Activated CD4-positive, alpha-beta T cell treated with anti-CD3 and anti-CD28 coated beads, Interleukin-2, amount 10 ng/mL, durations not matched to agents 7 days and 5 days (primary cell): ENCODE measurements around the gene OGDH. TPM values are rescaled to one million over a fixed set of nuclear protein-coding genes. Genes with fewer than 3 reads are reported as not detected.

ENCODE experiments used
- CTCF ChIA-PET: fragments of 350-600 bp; sonication (Branson Sonifier 250); formaldehyde crosslinking; loops from one replicate; lab custom pipeline; 2021; ENCODE audit warnings: antibody characterized with exemption; lab: Charles Lee
- POLR2A ChIA-PET: fragments of 350-600 bp; sonication (Branson Sonifier 250); formaldehyde crosslinking; loops from one replicate; lab custom pipeline; 2021; ENCODE audit warnings: antibody characterized with exemption; lab: Charles Lee
- DNase-seq: peaks from one replicate; pipeline ENCODE4 v3.0.0-alpha.2; 2020
- H3K27ac Mint-ChIP-seq: one replicate; pipeline ENCODE4 v1.8.0; 2021; ENCODE audit warnings: mild to moderate bottlenecking, moderate library complexity, mixed read lengths
- H3K27me3 Mint-ChIP-seq: one replicate; pipeline ENCODE4 v1.8.0; 2021; ENCODE audit warnings: mixed read lengths
- H3K36me3 Mint-ChIP-seq: one replicate; pipeline ENCODE4 v1.8.0; 2021; ENCODE audit warnings: low read depth, mixed read lengths
- H3K4me1 Mint-ChIP-seq: one replicate; pipeline ENCODE4 v1.8.0; 2021; ENCODE audit warnings: mixed read lengths
- H3K4me3 Mint-ChIP-seq: one replicate; pipeline ENCODE4 v1.8.0; 2021; ENCODE audit warnings: mild to moderate bottlenecking, moderate library complexity, mixed read lengths
- H3K9me3 Mint-ChIP-seq: one replicate; pipeline ENCODE4 v1.8.0; 2021; ENCODE audit warnings: mixed read lengths
- total RNA-seq, 2 experiments: library from RNA; stranded (reverse); gene quantifications; one replicate each; pipeline ENCODE4 v1.2.3, GENCODE V29; 2021

The OGDH gene
- total RNA-seq, 2 experiments from 2014 or later = 114 to 121 TPM

GRCh38 chr7:44615149-44615611 lies 8.8 kb downstream of the OGDH start:
- peaks cover 33% of the 10 kb centered on the region for H3K36me3 Mint-ChIP-seq

DNA sequence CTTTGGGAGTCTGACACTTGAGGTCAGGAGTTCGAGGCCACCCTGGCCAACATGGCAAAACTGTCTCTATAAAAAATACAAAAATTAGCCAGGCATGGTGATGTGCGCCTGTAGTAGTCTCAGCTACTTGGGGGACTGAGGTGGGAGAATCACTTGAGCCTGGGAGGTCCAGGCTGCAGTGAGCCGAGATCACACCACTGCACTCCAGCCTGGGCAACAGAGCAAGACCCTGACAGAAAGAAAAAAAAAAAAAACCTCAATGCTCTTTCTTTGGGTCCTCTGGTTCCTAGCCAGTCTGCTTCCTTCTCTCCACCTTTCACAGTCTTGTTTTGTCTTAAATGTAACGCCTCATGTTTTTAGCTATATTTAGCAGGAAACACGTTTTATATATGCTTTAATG lies 9.4 kb downstream of the OGDH start:
- Mint-ChIP-seq H3K4me3 (no peak overlapping the region), H3K27ac (peak overlapping the region; percentile 76), H3K4me1 (peaks cover 69% of the 10 kb centered on the region), H3K9me3 (no peaks in the 10 kb centered on the region), H3K36me3 (peaks cover 35% of the 10 kb centered on the region), H3K27me3 (no peaks in the 10 kb centered on the region)
- DNase-seq = no peak
- ChIA-PET CTCF (interaction anchor here (1.0 to 1.3 kb wide), 2 partner anchors 12 to 568 kb away, joined by 3 to 5 read pairs; no protein-coding TSS in a partner anchor), POLR2A (no interaction called here)

More at GRCh38 chr7:44615149-44615611, 8.8 kb downstream of the OGDH start:
- CTCF ChIA-PET = no interaction called here
- H3K4me1 Mint-ChIP-seq = peaks cover 63% of the 10 kb centered on the region
- peak overlapping the region; percentile 76 for H3K27ac Mint-ChIP-seq
- POLR2A ChIA-PET = no interaction called here
- DNase-seq = no peak
- H3K9me3 Mint-ChIP-seq = no peaks in the 10 kb centered on the region
- H3K4me3 Mint-ChIP-seq = no peak overlapping the region
- no peaks in the 10 kb centered on the region for H3K27me3 Mint-ChIP-seq

DNA sequence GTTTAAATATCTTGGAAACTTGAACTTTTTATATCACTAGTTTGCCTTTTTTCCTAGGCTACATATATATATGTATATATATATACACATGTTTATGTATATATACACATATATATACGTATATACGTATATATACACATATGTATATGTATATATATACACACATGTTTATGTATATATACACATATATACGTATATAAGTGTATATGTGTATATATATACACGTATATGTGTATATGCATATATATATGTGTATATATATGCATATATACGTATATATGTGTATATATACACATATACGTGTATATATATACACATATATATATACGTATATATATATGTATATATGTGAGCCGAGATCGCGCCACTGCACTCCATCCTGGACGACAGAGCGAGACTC lies 10.1 kb downstream of the OGDH start:
- ChIA-PET CTCF (interaction anchor here (1.0 to 1.4 kb wide), 4 partner anchors 10 to 568 kb away, joined by 3 to 5 read pairs (median 4); partner anchors contain the start of gene OGDH), POLR2A (no interaction called here)
- H3K4me1 Mint-ChIP-seq = peaks cover 76% of the 10 kb centered on the region
- no peaks in the 10 kb centered on the region for H3K27me3 Mint-ChIP-seq
- no peaks in the 10 kb centered on the region for H3K9me3 Mint-ChIP-seq
- no peak overlapping the region for H3K27ac Mint-ChIP-seq
- peaks cover 41% of the 10 kb centered on the region for H3K36me3 Mint-ChIP-seq
- no peak overlapping the region for H3K4me3 Mint-ChIP-seq
- DNase-seq = no peak

DNA sequence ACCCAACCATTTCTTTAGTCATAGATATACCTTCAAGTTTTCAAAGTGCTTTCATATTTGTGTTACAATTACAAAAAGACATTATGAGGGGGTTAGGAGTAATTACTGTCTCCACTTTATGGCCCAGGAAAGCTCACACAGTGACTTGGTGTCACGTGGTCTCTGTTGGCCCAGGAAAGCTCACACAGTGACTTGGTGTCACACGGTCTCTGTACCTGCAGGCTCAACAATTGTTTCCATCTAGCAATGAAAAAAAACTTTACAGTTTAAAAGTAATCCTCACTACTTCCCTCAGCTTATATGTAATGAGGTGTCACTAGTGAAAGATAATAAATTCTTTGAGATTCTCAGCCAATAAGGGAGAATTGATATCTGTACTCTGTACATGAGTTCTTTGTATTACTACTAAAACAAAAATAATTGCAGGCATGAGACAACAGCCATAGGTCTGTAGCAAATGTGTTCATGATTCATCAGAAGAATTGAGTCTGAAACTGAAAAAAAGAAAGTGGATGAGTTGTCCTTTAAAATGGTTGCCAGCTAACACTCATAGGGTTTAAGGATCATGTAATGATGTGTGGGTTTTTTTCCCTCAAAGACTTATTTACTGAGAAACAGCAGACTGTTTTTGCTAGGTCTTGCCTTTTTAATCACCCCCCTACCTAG lies 10.9 kb downstream of the OGDH start:
- Mint-ChIP-seq H3K36me3 (peaks cover 40% of the 10 kb centered on the region), H3K9me3 (no peaks in the 10 kb centered on the region), H3K4me1 (peaks cover 79% of the 10 kb centered on the region), H3K4me3 (no peak overlapping the region), H3K27ac (peak overlapping the region; percentile 83), H3K27me3 (no peaks in the 10 kb centered on the region)
- ChIA-PET POLR2A (no interaction called here), CTCF (interaction anchor here (1.3 to 1.4 kb wide), 2 partner anchors 11 to 14 kb away, joined by 4 read pairs; partner anchors contain the start of gene OGDH)
- DNase-seq = no peak

DNA sequence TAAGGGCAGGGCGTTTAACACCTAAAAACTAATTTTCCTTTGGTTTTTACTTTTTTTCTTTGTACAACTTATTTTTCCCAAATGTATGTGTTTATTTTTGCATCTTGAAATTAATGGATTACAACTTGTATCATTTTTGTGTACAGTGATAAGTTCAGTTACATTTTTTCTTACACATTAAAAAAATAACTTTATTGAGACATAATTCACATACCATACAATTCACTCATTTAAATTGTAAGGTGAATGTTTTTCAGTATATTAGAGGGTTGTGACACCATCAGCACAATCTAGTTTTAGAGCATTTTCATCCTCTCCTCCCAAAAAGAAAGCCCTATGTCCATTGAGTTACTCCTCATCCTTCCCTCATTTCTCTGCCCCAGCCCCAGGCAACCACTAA lies 11.6 kb downstream of the OGDH start:
- no peak overlapping the region for H3K4me3 Mint-ChIP-seq
- CTCF ChIA-PET = interaction anchor here (1.1 kb wide), 1 partner anchor 12 kb away, joined by 3 read pairs; the partner anchor contains the start of gene OGDH
- no peaks in the 10 kb centered on the region for H3K9me3 Mint-ChIP-seq
- peaks cover 85% of the 10 kb centered on the region for H3K4me1 Mint-ChIP-seq
- peaks cover 46% of the 10 kb centered on the region for H3K36me3 Mint-ChIP-seq
- POLR2A ChIA-PET = no interaction called here
- H3K27me3 Mint-ChIP-seq = no peaks in the 10 kb centered on the region
- peak overlapping the region; percentile 83 for H3K27ac Mint-ChIP-seq
- no peak for DNase-seq

DNA sequence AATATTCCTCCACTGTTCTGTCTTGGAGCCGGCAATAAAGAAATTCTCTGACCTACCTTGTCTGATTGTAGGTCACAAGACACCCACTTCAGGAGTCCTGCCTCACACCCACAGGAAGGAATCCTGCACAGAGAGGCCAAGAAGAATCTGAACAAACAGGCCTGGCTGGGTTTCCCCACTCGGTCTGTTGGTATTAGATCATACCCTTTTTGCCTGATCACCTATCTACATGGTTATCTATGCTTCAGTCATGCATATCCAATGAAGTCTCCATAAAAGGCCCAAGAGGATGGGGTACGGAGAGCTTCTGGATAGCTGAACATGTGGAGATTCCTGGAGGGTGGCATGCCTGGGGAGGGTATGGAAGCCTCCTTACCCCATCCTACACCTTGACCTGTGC lies 12.3 kb downstream of the OGDH start:
- Mint-ChIP-seq H3K4me1 (peaks cover 88% of the 10 kb centered on the region), H3K9me3 (no peaks in the 10 kb centered on the region), H3K36me3 (peaks cover 51% of the 10 kb centered on the region), H3K4me3 (no peak overlapping the region), H3K27ac (peak overlapping the region; percentile 83), H3K27me3 (no peaks in the 10 kb centered on the region)
- ChIA-PET CTCF (interaction anchor here (0.9 to 1.1 kb wide), 2 partner anchors 12 to 16 kb away, joined by 3 to 5 read pairs; partner anchors contain the start of gene OGDH), POLR2A (no interaction called here)
- DNase-seq = no peak

- Mint-ChIP-seq H3K36me3 (peaks cover 64% of the 10 kb centered on the region), H3K4me3 (no peak overlapping the region), H3K27me3 (no peaks in the 10 kb centered on the region), H3K4me1 (peaks cover 92% of the 10 kb centered on the region), H3K27ac (peak overlapping the region; percentile 38), H3K9me3 (no peaks in the 10 kb centered on the region)
- POLR2A ChIA-PET = no interaction called here
- CTCF ChIA-PET = interaction anchor here (0.6 to 3.7 kb wide), 8 partner anchors 8 to 204 kb away, joined by 3 to 43 read pairs (median 3); partner anchors contain the start of gene OGDH
- DNase-seq = no peak
Measured at GRCh38 chr7:44621034-44621749, 14.8 kb downstream of the OGDH start.

GRCh38 chr7:44621750-44622103 lies 15.3 kb downstream of the OGDH start:
- H3K4me3 Mint-ChIP-seq = no peak overlapping the region
- peaks cover 69% of the 10 kb centered on the region for H3K36me3 Mint-ChIP-seq
- H3K4me1 Mint-ChIP-seq = peaks cover 96% of the 10 kb centered on the region
- H3K9me3 Mint-ChIP-seq = no peaks in the 10 kb centered on the region
- H3K27me3 Mint-ChIP-seq = no peaks in the 10 kb centered on the region
- H3K27ac Mint-ChIP-seq = peak overlapping the region; percentile 93
- ChIA-PET CTCF (interaction anchor here (1.1 to 3.7 kb wide), 4 partner anchors 12 to 39 kb away, joined by 3 to 43 read pairs (median 4); partner anchors contain the start of gene OGDH), POLR2A (no interaction called here)
- DNase-seq = no peak

GRCh38 chr7:44622342-44623151 lies 16.1 kb downstream of the OGDH start:
- CTCF ChIA-PET = interaction anchor here (3.7 kb wide), 1 partner anchor 14 kb away, joined by 43 read pairs; no protein-coding TSS in a partner anchor
- H3K36me3 Mint-ChIP-seq = peaks cover 70% of the 10 kb centered on the region

DNA sequence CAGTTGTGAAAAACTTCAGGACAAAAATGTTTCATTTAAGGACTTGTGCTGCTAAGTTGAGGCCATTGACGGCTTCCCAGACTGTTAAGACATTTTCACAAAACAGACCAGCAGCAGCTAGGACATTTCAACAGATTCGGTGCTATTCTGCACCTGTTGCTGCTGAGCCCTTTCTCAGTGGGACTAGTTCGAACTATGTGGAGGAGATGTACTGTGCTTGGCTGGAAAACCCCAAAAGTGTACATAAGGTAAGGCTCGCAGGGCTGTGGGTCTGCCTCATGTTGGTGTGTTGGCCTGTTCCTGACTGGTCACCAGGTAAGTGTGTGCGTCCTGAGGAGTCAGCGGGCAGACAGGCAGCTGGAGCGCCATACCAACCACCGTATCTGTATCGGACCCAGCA lies 17.9 kb downstream of the OGDH start:
- ChIA-PET CTCF (interaction anchor here (0.6 to 4.9 kb wide), 5 partner anchors 9 to 223 kb away, joined by 3 to 20 read pairs (median 4); partner anchors contain the start of gene H2AZ2), POLR2A (no interaction called here)
- H3K27ac Mint-ChIP-seq = peak overlapping the region; percentile 93
- peaks cover 82% of the 10 kb centered on the region for H3K4me1 Mint-ChIP-seq
- no peaks in the 10 kb centered on the region for H3K27me3 Mint-ChIP-seq
- peak overlapping the region; percentile 25 for H3K4me3 Mint-ChIP-seq
- no peak for DNase-seq
- H3K36me3 Mint-ChIP-seq = peaks cover 68% of the 10 kb centered on the region
- no peaks in the 10 kb centered on the region for H3K9me3 Mint-ChIP-seq

More at GRCh38 chr7:44622342-44623151, 16.1 kb downstream of the OGDH start:
- H3K4me3 Mint-ChIP-seq = peak overlapping the region; percentile 30
- H3K4me1 Mint-ChIP-seq = peaks cover 90% of the 10 kb centered on the region
- POLR2A ChIA-PET = no interaction called here
- H3K27ac Mint-ChIP-seq = peak overlapping the region; percentile 93
- H3K27me3 Mint-ChIP-seq = no peaks in the 10 kb centered on the region
- DNase-seq = peak; percentile 53
- H3K9me3 Mint-ChIP-seq = no peaks in the 10 kb centered on the region

GRCh38 chr7:44625526-44626471 lies 19.4 kb downstream of the OGDH start:
- POLR2A ChIA-PET = interaction anchor here (1.4 kb wide), 1 partner anchor 12 kb away, joined by 3 read pairs; no protein-coding TSS in a partner anchor

More at GRCh38 chr7:44625526-44626471, 19.4 kb downstream of the OGDH start:
- Mint-ChIP-seq H3K4me1 (peaks cover 81% of the 10 kb centered on the region), H3K4me3 (no peak overlapping the region), H3K27me3 (no peaks in the 10 kb centered on the region), H3K27ac (peak overlapping the region; percentile 93), H3K36me3 (peaks cover 69% of the 10 kb centered on the region), H3K9me3 (no peaks in the 10 kb centered on the region)
- no peak for DNase-seq
- CTCF ChIA-PET = interaction anchor here (0.8 to 4.9 kb wide), 4 partner anchors 9 to 19 kb away, joined by 4 to 20 read pairs (median 4); partner anchors contain the start of gene OGDH
